ENCODE results near the gene XPR1. TPM values are rescaled to one million over a fixed set of nuclear protein-coding genes. Genes with fewer than 3 reads are reported as not detected.

The XPR1 gene
- total and polyA plus RNA-seq, 10 of the 15 experiments (the other 5 are each of a cell fraction or from before 2014, with no cell fraction given) = 1.1 to 33.9 (median 11.3) TPM

DNA sequence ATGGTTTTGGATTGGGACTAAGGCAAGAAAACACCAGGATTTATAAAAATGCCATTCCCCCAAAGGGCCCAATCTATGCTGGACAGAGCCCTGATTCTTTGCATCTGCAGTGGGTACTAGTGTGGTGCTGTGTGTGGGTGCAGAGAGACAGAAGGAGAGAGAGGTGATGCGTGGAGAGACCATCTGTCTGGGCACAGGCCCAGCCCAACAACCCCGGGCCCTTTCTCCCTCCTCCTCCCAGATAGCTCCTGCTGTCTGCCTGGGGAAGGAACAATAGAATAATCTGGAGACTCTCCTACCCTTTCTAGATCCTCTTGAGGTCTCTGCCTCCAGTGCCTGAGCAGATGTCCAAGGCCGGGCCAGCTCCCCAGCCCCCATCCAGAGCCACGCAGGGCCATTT lies 296.0 kb downstream of the XPR1 start:
- no peak for ATAC-seq
- no peak for DNase-seq (ENCODE audit: low read depth, low spot score)
- H3K79me2 ChIP-seq (ENCODE audit: control insufficient read depth, insufficient read depth, low read length) = no peaks in the 10 kb centered on the region
- no peak overlapping the region for H3K4me3 ChIP-seq
- in situ Hi-C loops (cut with MboI) (no loop called here), intact Hi-C loops (cut with micrococcal nuclease; ENCODE audit: unreplicated experiment) (no loop called here)
- H3K27me3 ChIP-seq (replicated peaks in 1 of 2; ENCODE audit: control insufficient read depth in 2 of 2, insufficient read depth in 2 of 2, low read length in 1 of 2) = no peaks in the 10 kb centered on the region
- no peak overlapping the region for H3K27ac ChIP-seq (ENCODE audit: control insufficient read depth, insufficient read depth)
- FAIRE-seq = no peak
- SMC1A ChIA-PET (ENCODE audit: uncharacterized antibody, unreplicated experiment) = interaction anchor here (1.0 kb wide), 1 partner anchor 18 kb away, joined by 4 read pairs; no protein-coding TSS in a partner anchor
- H3K9ac ChIP-seq (ENCODE audit: control insufficient read depth, insufficient read depth, low read length) = no peak overlapping the region
- POLR2A ChIA-PET = no interaction called here
- CTCF ChIA-PET = interaction anchor here (1.5 to 2.8 kb wide), 2 partner anchors 11 to 16 kb away, joined by 3 to 11 read pairs; partner anchors contain the start of gene KIAA1614
- peaks cover 4% of the 10 kb centered on the region; the same call in 1 of the 2 replicates for H3K4me1 ChIP-seq (ENCODE audit: control insufficient read depth, insufficient read depth, low read length)
- H3K36me3 ChIP-seq (ENCODE audit: control insufficient read depth in 2 of 2, insufficient read depth in 2 of 2, low read length in 1 of 2) = no peaks in the 10 kb centered on the region
- no peak overlapping the region for H2AFZ ChIP-seq (ENCODE audit: control insufficient read depth, low read depth, low read length)
- no peaks in the 10 kb centered on the region for H4K20me1 ChIP-seq (ENCODE audit: control insufficient read depth, insufficient read depth)
- BruUV-seq (replicated peaks) = no TSS peak
- 69% methylated on average over 4 of the region's 4 CpGs for WGBS (ENCODE audit: insufficient coverage, insufficient replicate concordance, low lambda C conversion rate, missing lambda C conversion rate)
- RAD21 ChIA-PET (ENCODE audit: unreplicated experiment) = interaction anchor here (1.1 kb wide), 1 partner anchor 214 kb away, joined by 3 read pairs; no protein-coding TSS in a partner anchor
- H3K4me2 ChIP-seq (ENCODE audit: control insufficient read depth, insufficient read depth) = no peak overlapping the region
- no peaks in the 10 kb centered on the region for H3K9me3 ChIP-seq (replicated peaks; ENCODE audit: control insufficient read depth, insufficient read depth, low read length)
- TF ChIP-seq ETV6 (conservative IDR thresholded peaks at IDR 0.05 in 1 of 2, IDR thresholded peaks at IDR 0.05 in 1 of 2; ENCODE audit: borderline replicate concordance in 1 of 2, low read depth in 1 of 2) (no peak), HDAC6 (IDR thresholded peaks at IDR 0.05; ENCODE audit: unreplicated experiment) (no peak), RFX5 (IDR thresholded peaks at IDR 0.05; ENCODE audit: low read depth, low read length) (no peak), STAT3 (IDR thresholded peaks at IDR 0.05; ENCODE audit: low read depth, low read length) (no peak), ZZZ3 (IDR thresholded peaks at IDR 0.05; ENCODE audit: control insufficient read depth, insufficient read length, low read depth) (no peak), TCF7 (IDR thresholded peaks at IDR 0.05; ENCODE audit: borderline replicate concordance) (no peak), HDGF (IDR thresholded peaks at IDR 0.05) (no peak), CHD2 (IDR thresholded peaks at IDR 0.05; ENCODE audit: borderline replicate concordance, low read depth, low read length) (no peak), MYC (IDR thresholded peaks at IDR 0.05; ENCODE audit: insufficient read depth, insufficient read length, insufficient replicate concordance, low read length, severe bottlenecking) (no peak), NFIC (IDR thresholded peaks at IDR 0.05; ENCODE audit: low read depth, low read length) (no peak), ZNF622 (IDR thresholded peaks at IDR 0.05) (no peak)
- TF ChIP-seq, protein P1, sequence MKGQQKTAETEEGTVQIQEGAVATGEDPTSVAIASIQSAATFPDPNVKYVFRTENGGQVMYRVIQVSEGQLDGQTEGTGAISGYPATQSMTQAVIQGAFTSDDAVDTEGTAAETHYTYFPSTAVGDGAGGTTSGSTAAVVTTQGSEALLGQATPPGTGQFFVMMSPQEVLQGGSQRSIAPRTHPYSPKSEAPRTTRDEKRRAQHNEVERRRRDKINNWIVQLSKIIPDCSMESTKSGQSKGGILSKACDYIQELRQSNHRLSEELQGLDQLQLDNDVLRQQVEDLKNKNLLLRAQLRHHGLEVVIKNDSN (IDR thresholded peaks at IDR 0.05; ENCODE audit: borderline replicate concordance, extremely low read length, insufficient read depth, low read depth, low read length) = no peak
- TF ChIP-seq, protein P2, sequence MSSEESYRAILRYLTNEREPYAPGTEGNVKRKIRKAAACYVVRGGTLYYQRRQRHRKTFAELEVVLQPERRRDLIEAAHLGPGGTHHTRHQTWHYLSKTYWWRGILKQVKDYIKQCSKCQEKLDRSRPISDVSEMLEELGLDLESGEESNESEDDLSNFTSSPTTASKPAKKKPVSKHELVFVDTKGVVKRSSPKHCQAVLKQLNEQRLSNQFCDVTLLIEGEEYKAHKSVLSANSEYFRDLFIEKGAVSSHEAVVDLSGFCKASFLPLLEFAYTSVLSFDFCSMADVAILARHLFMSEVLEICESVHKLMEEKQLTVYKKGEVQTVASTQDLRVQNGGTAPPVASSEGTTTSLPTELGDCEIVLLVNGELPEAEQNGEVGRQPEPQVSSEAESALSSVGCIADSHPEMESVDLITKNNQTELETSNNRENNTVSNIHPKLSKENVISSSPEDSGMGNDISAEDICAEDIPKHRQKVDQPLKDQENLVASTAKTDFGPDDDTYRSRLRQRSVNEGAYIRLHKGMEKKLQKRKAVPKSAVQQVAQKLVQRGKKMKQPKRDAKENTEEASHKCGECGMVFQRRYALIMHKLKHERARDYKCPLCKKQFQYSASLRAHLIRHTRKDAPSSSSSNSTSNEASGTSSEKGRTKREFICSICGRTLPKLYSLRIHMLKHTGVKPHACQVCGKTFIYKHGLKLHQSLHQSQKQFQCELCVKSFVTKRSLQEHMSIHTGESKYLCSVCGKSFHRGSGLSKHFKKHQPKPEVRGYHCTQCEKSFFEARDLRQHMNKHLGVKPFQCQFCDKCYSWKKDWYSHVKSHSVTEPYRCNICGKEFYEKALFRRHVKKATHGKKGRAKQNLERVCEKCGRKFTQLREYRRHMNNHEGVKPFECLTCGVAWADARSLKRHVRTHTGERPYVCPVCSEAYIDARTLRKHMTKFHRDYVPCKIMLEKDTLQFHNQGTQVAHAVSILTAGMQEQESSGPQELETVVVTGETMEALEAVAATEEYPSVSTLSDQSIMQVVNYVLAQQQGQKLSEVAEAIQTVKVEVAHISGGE (CRISPR knock-in tag; IDR thresholded peaks at IDR 0.05) = no peak
- TF ChIP-seq, protein P3, sequence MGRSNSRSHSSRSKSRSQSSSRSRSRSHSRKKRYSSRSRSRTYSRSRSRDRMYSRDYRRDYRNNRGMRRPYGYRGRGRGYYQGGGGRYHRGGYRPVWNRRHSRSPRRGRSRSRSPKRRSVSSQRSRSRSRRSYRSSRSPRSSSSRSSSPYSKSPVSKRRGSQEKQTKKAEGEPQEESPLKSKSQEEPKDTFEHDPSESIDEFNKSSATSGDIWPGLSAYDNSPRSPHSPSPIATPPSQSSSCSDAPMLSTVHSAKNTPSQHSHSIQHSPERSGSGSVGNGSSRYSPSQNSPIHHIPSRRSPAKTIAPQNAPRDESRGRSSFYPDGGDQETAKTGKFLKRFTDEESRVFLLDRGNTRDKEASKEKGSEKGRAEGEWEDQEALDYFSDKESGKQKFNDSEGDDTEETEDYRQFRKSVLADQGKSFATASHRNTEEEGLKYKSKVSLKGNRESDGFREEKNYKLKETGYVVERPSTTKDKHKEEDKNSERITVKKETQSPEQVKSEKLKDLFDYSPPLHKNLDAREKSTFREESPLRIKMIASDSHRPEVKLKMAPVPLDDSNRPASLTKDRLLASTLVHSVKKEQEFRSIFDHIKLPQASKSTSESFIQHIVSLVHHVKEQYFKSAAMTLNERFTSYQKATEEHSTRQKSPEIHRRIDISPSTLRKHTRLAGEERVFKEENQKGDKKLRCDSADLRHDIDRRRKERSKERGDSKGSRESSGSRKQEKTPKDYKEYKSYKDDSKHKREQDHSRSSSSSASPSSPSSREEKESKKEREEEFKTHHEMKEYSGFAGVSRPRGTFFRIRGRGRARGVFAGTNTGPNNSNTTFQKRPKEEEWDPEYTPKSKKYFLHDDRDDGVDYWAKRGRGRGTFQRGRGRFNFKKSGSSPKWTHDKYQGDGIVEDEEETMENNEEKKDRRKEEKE (IDR thresholded peaks at IDR 0.05) = no peak
